Stimulated activated CD4-positive, alpha-beta T cell treated with anti-CD3 and anti-CD28 coated beads, Interleukin-12 subunit alpha, Interleukin-12 subunit beta, amount 100 ng/mL, for 24 hours (primary cell): Measurements from ENCODE around the gene SETD5.

Source experiments
- DNase-seq, 2 experiments: peaks; one replicate each; pipeline ENCODE4 v3.0.0-alpha.2; 2020; ENCODE audit warnings: low read depth in 2 of 2

Gene SETD5

DNA sequence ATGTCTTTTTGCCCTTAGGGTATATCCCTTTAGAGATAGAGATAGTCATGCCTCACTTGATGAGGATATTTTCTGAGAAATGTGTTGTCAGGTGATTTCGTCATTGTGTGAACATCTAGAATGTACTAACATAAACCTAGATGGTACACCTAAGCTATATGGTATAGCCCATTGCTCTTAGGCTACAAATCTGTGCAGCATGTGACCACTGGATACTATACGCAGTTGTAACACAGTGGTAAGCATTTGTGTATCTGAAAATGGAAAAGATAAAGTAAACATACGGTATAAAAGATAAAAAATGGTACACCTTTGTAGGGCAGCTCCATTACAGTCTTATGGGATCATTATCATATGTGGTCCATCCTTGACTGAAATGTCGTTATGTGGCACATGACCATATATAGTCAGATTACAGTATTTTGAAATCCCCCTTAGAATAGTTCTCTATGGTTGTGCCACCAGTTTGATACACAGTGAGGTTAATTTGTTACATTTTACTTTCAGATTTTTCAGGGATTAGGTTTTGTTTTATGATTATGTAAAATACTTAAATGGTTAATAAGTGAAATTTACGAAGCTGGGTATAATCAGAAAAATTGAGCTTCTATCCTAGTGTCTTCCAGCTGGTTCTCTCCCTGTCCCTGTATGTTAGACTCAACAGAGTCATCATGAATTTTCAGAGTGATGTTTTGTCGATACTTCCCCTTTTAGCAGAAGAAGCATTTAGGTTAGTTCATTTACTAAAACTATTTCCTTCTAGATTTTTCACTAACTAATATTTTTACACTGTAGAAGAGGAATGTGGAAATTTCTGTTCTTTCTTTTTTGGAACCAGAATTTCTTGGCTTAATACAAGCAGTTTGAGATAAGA lies 12.8 kb downstream of the SETD5 start:
- DNase-seq = no peak

- no peak for DNase-seq
These were observed 13.9 kb downstream of the SETD5 start for GRCh38 chr3:9411302-9411701.

DNA sequence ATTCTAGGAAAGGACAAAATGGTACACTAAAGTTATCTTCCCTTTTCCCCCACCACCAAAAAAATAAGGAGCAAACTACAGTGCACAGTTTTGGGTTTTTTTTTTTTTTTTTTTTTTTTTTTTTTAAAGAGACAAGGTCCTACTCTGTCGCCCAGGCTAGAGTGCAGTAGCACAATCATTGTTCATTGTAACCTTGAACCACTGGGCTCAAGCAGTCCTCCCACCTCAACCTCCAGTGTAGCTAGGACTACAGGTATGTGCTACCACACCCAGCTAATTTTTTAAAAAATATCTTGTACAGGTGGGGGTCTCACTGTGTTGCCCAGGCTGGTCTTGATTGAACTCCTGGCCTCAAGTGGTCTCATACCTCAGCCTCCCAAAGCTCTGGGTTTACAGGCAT lies 14.9 kb downstream of the SETD5 start:
- DNase-seq = no peak

DNA sequence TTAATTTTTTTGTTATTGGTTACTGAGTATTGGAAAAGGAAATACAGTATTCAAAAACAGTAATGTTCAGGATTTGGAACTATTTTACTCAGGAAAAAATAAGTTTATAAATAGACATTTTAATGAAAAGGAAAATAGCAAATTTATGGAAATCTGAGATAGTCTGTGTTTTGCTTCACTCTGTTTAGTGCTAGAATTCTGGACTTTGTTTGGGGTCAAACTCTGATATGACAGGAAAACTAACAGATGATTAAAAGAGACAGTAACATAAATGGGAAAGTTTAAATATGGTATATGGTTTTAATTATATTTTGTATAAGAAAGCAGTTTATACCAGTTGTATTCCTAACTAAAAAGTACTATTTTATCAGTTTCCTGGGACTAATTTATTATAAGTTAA lies 17.4 kb downstream of the SETD5 start:
- no peak for DNase-seq

GRCh38 chr3:9415485-9416138 lies 18.2 kb downstream of the SETD5 start:
- no peak for DNase-seq

DNA sequence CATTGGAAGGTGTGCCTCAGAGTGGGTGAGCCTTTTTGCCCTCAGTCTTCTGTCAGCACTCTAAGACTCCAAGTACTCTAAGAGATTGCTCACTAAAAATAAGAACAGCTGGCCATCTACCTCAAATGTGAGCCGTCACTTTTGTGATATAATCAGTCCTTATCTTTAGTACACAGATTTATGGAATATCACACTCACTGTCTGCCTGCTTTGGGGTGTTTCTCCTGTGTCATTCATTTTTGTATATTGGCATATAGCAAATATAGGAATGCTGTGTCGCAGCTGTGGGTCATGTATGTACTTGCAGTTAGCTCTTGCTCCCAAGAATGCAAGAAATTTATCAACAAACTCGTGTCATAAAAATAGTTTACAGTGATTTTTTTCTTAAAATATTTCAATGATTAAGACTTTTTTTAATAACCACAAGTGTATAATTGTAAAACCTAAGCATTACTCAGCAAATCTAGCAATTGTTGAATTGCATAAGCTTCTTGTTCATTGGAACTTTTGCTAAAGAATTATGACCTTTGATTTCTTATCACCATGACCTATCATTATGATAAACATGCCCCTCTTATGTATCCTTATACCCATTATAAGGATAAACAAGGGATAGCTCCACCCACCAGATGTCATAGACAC lies 18.8 kb downstream of the SETD5 start:
- DNase-seq = no peak

DNA sequence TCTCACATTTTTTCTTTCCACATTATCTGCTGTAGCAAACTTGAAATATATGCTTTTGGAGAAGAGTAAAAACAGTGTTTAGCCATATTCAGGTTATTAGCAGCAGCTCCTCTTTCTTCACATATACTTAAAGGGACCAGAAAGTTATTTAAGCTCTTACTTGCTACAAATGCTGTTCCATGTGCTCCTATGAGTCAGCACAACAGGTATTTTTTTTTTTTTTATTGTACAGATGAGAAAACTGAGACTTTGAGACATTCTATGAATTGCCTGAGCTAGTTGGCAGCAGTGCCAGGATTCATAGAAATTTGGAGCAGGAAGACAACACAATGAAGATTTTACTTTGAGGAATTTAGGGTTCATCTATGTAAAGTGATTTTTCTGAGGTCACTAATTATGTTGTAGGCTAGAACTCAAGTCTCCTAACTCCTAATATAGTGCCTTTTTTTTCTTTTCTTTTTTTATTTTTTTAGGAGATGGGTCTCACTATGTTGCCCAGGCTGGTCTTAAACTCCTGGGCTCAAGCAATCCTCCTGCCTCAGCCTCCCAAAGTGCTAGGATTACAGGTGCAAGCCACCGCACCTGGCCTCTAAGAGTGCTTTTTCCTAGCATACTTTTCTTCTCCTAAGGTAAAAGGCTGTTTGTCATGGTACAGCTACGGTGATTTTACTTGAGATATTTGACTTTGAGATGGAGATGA lies 23.6 kb downstream of the SETD5 start:
- no peak for DNase-seq

- no peak for DNase-seq
These were observed 25.5 kb downstream of the SETD5 start for GRCh38 chr3:9422712-9423424.

DNA sequence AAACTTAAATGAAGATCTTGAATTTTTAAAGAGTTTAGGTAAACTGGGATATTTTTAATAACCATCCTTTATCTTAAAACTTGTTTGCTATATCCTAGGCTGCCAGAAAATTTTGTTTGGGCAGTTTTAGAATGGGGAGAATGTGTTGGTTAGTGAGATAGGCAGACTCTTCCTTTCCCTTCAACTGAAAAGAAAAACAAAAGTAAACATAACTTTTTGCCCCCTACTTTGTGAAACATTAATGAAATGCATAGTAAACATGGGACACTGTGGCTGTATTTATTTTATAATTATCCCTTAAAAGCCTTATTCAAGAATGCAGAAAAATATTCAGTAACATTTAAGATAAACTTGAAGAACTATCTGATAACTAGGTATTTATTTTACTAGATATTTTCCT lies 31.0 kb downstream of the SETD5 start:
- no peak for DNase-seq

DNA sequence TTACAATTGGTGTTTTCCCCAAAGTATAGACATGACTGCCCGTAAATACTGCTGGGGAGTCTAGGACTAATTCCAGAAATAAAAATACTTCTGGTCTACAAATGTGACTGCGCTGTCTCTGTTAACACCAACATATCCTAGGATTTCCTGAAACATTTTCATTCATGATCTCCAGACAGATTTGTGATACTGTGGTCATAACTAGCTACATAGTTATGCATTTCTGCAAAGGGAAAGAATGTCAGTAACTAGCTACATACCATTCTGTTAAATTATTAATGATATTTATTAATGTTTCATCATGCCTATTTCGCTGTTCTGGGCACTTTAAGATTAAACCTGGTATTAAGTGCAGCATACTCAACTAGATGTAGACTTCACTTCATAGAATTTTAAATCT lies 33.3 kb downstream of the SETD5 start:
- DNase-seq = no peak

DNA sequence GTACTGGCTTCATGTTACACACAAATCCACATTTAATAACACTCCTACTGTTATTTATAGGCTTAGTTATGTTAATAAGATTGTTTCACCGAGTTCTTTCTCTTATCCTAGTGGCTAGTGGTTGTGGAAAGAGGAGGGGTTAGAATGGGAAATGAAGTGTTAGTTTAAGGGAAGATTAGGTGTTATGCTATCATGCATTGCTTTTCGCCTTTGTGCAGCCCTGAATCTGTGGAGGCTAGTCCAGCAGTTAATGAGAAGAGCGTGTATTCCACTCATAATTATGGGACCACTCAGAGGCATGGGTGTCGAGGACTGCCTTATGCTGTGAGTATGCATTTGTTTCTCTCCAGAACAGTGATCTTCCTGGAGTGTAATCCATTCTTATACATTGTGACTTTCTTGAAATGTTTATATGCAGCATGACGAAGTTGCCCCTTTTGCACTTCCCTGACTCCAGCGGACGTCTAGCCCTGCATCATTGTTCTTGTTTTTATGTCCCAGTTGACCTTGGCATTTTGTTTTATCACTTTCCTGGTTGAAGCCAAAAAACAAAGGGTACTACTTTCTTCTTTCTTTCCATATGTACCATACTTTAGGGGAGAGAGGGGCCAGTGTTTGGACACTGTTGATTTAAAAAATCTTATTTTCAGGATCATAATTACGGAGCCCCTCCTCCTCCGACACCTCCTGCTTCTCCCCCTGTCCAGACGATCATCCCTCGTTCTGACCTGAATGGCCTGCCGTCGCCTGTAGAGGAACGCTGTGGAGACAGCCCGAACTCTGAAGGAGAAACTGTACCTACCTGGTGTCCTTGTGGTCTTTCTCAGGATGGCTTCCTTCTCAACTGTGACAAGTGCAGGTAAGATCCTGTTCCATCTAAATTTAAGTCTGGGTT lies 36.5 kb downstream of the SETD5 start:
- DNase-seq = no peak

GRCh38 chr3:9435316-9435715 lies 37.9 kb downstream of the SETD5 start:
- no peak for DNase-seq

- DNase-seq = no peak
These were observed 41.9 kb downstream of the SETD5 start for GRCh38 chr3:9439331-9439730.

- DNase-seq = no peak
These were observed 44.2 kb downstream of the SETD5 start for GRCh38 chr3:9441501-9442221.

GRCh38 chr3:9448071-9448470 lies 50.7 kb downstream of the SETD5 start:
- DNase-seq = no peak

GRCh38 chr3:9448643-9449042 lies 51.2 kb downstream of the SETD5 start:
- DNase-seq = no peak

DNA sequence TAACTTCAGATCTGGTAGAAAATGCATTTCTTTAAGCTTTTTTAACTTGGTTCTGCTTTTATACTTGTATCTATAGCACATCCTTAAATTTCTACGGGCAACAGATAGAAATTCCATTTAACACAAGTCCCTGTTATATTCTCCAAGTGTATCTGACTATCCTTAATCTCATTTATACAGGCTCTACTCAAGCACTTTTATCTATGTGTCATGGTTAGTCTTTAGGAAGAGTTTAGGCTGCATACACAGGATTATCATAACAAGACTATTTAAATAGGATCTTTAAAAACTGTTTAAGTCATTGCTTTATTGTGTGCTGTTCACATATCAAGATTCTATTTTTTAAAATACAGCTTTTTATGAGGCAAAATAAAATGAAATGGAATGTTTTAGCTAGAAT lies 52.7 kb downstream of the SETD5 start:
- no peak for DNase-seq

- no peak for DNase-seq
These were observed 53.6 kb downstream of the SETD5 start for GRCh38 chr3:9450991-9451390.

DNA sequence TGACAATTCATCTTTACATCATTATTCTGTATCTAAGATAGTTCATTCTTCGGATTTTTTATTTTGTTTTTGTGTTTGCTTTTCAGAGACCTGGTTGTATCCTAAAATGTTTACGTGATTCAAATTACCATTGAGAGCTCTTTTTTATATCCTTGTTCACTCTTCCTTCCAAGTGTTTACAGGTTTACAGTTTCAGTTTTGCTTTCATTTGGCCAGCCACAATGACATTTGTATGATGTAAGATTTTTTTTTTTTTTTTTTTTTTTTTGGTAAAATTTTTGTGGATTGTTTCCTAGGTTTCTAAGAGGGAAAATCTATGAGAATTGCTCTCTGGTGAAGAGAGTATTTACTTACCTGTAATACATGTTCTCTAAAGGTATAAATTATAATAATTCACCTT lies 55.0 kb downstream of the SETD5 start:
- no peak for DNase-seq

DNA sequence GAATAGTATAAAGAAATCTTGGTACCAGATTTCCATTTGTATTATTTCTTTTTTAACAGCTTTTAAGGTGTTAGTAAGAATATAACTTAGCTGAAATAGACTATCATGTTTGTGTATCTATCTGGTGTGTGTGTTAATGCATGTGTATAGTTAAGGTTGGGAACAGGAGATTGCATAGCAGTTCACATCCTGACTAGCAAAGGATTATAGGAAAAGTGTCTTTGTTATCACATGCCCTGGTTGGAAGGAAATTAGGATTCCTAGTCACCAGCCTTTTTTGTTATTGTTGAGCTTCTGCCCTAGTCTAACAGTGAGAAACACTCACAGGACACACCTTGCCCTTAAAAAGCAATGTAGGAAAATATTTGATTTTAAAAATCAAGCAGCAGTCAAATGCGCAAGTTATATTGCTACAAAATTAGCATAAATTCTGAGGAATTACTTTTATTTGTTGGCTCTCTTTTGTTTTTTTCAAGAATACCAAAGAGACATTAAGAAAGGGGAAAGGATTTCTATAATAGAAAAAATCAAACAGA lies 58.2 kb downstream of the SETD5 start:
- DNase-seq = no peak
